HFF-Myc (cell line): Measurements from ENCODE around the gene SEC24D.

ENCODE experiments used
- DNase-seq: peaks from one replicate; pipeline ENCODE4 v3.0.0-alpha.2; 2011; ENCODE audit warnings: low read depth; ENCODE audit errors: extremely low read depth
- H3K4me3 ChIP-seq: replicated peaks from 2 replicates; pipeline ENCODE4 v1.5.1; 2011; ENCODE audit warnings: low read depth, mild to moderate bottlenecking, control low read depth, low read length
- TF ChIP-seq, protein P1 (sequence below): IDR thresholded peaks from 2 replicates; pipeline ENCODE4 v1.5.1; 2012; ENCODE audit warnings: mild to moderate bottlenecking, low read depth, low read length, control low read depth; ENCODE audit errors: missing control alignments

The SEC24D gene

DNA sequence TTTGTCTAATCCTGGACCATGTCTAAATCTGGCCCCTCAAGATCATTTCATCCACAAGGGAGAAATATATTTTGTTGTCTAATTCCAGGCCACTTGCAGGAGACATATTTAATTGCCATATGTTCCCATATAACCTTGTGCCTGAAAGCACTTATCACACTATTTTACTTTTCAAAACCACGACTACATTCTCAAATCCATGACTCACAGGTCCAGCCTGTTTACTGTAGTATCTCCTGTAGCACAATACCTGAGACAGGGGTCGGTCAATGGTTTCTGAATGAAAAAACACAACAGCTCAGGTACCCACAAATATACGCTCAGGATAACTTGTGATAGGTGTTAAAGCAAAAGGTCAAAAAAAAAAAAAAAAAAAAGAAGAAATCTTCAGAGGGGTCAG lies 60.9 kb downstream of the SEC24D start:
- H3K4me3 ChIP-seq, result no peak overlapping the region
- TF ChIP-seq, protein P1, sequence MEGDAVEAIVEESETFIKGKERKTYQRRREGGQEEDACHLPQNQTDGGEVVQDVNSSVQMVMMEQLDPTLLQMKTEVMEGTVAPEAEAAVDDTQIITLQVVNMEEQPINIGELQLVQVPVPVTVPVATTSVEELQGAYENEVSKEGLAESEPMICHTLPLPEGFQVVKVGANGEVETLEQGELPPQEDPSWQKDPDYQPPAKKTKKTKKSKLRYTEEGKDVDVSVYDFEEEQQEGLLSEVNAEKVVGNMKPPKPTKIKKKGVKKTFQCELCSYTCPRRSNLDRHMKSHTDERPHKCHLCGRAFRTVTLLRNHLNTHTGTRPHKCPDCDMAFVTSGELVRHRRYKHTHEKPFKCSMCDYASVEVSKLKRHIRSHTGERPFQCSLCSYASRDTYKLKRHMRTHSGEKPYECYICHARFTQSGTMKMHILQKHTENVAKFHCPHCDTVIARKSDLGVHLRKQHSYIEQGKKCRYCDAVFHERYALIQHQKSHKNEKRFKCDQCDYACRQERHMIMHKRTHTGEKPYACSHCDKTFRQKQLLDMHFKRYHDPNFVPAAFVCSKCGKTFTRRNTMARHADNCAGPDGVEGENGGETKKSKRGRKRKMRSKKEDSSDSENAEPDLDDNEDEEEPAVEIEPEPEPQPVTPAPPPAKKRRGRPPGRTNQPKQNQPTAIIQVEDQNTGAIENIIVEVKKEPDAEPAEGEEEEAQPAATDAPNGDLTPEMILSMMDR, result no peak
- DNase-seq, result no peak

DNA sequence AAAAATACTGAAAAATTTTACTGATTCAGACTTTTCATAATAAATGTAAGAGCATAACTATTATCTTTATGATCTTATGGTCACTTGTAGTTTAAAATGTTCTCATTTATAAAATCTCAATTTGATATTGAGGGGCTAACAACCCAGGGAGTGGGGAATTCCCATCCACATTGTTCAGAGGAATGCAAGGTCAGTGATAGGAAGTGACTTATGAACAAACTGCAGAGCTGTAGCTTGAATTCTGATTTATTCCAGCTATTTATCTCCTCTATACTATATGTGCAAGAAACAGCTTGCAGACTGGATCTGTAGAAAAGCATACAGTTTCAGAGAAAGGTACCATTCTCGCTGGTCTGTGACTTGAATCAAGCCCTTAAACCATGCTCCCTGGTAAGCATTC lies 61.6 kb downstream of the SEC24D start:
- no peak for DNase-seq
- TF ChIP-seq, protein P1, result no peak
- no peak overlapping the region for H3K4me3 ChIP-seq

DNA sequence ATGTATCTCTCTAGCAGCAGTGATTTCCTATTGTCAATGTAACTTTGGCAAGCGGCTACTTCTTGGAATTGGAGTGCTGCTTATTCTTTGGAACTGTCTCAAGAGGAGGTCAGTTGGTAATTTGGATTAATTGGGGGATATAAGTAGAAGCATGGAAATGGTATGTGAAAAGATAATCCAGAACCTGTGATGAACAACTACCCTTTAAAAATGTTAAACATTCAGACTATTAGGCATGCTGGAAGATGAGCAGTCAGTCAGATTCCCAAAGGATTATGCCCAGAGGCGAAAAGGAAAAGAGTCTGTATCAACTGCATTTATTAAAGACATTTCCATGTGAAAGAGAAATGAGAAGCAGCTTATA lies 62.5 kb downstream of the SEC24D start:
- H3K4me3 ChIP-seq, result no peak overlapping the region
- TF ChIP-seq, protein P1, result no peak
- DNase-seq, result no peak

DNA sequence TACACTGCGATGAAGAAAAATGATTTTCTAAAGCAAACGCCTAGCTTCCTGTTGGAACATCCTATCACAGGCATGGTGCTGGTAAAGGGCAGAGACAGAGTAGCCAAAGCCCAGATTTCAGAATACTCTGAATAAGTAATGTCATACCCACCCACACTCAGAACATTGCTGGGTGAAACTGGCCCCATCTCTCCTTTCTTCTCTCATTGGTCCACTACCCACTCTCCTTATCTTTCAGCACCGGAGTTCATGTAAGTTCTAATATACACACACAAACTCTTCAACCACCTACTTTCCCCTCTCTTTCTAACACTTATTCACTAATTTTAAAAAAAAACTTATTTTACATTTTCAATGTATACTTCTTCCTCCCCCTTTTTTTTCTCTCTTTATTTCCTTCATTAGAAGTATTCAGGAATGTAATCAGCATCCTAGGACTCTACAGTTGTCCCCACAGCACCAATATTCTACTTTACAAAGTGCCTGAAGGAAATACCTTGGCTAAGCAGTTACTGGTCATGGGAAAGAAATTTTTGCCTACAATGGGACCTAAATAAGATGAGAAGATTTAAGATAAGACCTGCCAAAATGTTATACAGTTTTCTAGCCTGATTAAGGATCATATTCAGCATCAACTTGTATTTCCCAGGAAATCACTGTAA lies 63.0 kb downstream of the SEC24D start:
- H3K4me3 ChIP-seq, result no peak overlapping the region
- no peak for DNase-seq
- TF ChIP-seq, protein P1, result no peak

DNA sequence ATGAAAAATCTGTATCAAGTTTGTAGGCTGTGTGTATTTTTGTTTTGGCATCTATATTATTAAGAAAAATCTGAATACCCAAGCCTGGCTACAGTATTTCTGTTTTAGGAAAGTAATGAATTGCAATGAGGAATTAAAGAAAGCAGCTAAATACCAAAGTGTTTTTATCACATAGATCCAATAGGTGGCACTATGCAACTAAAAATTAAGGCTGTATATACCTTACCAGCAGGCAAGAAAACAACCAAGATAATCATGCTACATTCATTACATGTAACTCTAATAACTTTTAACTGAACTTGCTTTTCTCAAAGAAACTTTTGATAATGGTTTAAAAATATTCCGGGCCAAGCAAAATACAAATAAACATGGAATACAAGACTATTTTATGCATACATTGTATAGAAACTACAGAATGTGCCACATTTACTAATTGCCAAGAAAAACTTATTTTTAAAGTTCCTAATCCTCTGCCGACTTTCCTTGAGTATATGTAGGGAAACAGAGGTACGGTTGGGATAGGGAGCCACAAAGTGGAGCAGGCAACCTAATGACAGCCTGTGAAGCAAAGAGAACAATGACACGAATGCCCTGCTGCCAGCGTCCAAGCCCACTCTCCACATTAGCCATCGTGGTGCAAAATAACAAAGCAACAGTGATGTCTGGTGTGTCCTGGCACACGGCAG lies 63.7 kb downstream of the SEC24D start:
- DNase-seq, result no peak
- TF ChIP-seq, protein P1, result peak; percentile 25

DNA sequence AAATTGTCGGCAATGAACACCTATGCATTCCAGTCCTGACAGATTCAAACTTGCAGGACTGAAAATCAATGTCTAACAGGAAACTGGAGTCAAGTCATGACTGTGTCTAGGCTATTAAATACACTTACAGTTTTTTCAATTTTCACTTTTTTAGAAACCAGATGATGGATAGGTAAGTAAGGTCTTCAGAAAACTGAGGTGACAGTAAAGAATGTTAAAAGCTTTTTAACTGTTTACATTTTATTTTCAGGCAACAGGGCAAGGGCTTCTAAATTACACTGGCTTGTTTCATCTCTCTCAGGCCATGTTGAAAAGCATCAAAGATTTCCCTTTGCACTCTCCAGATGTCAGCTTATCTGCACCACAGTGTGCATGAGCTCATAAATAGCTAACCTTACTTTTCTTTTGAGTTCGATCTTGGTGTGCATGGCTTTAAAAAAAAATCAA lies 65.2 kb downstream of the SEC24D start:
- no peak for DNase-seq
- TF ChIP-seq, protein P1, result no peak
- no peak overlapping the region for H3K4me3 ChIP-seq

More for the DNA sequence above, 63.7 kb downstream of the SEC24D start:
- no peak overlapping the region for H3K4me3 ChIP-seq

DNA sequence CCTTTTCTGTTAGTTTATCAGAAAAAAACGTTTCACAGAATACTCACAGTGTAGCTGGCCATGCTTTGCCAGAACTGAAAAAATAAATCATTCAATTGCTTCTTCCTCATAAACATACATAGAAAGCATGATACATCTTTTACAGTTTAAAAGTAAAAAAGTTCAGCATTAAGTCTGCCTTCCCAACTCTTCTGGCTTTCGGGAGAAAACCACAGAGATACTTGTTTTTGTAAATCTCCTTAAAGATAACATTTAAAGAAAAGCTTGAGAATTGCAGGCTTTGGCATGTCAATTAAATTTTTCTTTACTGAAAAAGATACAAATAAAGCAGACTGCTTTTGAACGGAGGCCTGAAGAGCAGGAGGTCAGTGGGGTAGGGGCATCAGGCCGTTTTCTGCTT lies 66.8 kb downstream of the SEC24D start:
- TF ChIP-seq, protein P1, result no peak
- no peak overlapping the region for H3K4me3 ChIP-seq
- DNase-seq, result no peak
